ENCODE results near the gene ZNF740.
A peak's percentile ranks its signal among the peaks of the same experiment; 100 is the strongest.
"Not testable (repeated sequence)": the region's sequence is repeated elsewhere in the genome, so short reads cannot be mapped to it uniquely, and the experiment has no call there.

Gene ZNF740, protein sequence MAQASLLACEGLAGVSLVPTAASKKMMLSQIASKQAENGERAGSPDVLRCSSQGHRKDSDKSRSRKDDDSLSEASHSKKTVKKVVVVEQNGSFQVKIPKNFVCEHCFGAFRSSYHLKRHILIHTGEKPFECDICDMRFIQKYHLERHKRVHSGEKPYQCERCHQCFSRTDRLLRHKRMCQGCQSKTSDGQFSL

DNA sequence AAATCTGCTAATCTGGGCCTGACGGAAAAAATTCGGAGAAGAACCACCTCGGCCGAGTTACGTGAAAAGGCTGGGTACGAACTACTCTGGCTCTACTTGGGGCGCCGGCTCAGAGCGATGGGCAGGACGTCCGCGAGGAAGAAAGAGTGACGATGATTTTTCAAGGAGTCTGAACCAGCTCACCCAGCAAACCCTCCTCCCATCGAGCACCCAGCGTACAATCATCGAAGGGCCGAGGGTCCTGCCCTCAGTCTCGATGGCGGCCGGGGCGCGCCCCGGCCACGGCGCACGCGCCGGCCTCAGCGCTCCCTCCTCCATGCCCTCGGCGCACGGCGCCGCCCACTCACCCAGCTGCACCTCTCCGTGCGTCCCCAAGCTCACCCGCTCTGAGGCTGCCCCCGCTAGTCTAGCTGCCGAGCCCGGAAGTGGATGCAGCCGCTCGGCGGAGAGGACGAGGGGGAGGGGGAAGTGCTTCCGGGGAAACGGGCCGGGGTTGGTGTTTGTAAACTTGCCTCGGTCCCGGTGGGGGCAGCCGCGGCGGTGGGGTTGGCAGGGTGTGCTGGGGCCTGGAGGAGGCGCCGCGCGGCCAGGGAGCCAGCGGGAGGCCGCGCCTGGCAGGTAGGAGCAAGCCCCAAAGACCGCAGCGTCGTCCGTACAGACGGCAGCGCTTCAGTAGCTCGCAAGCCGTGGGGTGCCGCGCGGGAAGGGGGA lies at the start of gene ZNF740, which contains the start of gene CSAD:
ZNF740 (plus strand) TSS at position 503 of the 711 bp plus-strand sequence. CDS start 1,262 bp downstream, outside the sequence.
CSAD (minus strand) TSS at position 706 of the 711 bp plus-strand sequence. CDS start 7,455 bp downstream, outside the sequence.
- peak; percentile 97 for DNase-seq (ENCODE audit: low read depth)

DNA sequence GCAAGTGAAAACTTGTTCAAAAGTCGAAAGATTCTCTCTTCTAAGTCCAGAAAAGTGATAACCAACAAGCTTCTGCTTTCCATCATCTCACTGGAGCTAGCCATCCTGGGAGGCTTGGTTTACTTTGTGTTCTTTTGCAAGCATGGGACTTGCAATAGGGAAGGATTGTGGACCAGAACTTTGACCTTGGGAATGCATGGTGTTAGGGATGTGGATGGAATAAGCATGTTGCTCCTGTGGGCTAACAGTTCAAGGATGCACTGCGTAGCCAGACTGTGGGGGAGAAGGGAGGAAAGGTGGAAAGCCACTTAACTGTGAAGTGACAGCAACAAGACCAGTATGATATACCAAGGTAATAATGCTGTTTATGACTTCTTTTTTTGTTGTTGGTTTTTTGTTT lies 48.7 kb upstream of the ZNF740 start:
- no peak for DNase-seq (ENCODE audit: low read depth)

- DNase-seq (ENCODE audit: low read depth): no peak
Measured at GRCh38 chr12:53133722-53134121, 46.8 kb upstream of the ZNF740 start.

DNA sequence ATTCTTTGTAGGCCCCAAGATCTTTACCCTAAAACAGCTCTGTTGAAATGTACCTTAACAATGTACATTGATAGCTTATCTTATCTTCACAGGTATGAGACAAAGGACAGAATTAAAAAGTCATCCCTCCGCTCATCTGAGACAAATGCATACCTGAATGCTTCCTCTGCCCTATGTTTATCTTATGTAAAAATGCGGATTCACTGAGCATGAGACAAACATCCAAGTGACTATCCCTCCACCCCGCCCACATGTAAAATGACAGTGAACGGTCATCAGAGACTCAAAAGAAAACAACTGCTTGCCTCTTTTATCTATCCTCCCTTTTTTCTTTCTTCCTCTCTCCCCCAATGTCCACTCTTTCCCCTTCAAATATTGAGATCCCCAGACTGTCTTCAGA lies 37.2 kb upstream of the ZNF740 start:
- DNase-seq (ENCODE audit: low read depth): no peak

GRCh38 chr12:53145383-53146260 lies 34.9 kb upstream of the ZNF740 start:
- peak; percentile 91 for DNase-seq (ENCODE audit: low read depth)

- no peak for DNase-seq (ENCODE audit: low read depth)
Measured at GRCh38 chr12:53147181-53147580, 33.3 kb upstream of the ZNF740 start.

GRCh38 chr12:53147653-53148052 lies 32.9 kb upstream of the ZNF740 start:
- no peak for DNase-seq (ENCODE audit: low read depth)

GRCh38 chr12:53151039-53151438 lies 29.5 kb upstream of the ZNF740 start:
- DNase-seq (ENCODE audit: low read depth): no peak

DNA sequence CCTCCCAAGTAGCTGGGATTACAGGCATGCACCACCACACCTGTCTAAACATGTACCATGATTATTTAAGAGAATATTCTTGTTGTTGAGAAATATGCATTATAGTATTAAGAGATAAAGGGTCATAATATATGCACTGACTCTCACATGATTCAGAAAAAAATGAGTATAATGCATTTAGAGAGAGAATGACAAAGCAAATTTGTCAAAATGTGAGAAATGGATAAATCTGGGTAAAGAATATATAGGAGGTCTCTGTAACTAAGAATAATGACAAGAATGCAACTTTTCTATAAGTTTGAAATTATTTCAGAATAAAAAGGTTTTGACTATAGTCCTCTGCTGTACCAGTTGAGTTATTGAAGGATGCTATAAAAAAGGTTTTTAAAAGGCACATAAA lies 28.1 kb upstream of the ZNF740 start:
- DNase-seq (ENCODE audit: low read depth): no peak

DNA sequence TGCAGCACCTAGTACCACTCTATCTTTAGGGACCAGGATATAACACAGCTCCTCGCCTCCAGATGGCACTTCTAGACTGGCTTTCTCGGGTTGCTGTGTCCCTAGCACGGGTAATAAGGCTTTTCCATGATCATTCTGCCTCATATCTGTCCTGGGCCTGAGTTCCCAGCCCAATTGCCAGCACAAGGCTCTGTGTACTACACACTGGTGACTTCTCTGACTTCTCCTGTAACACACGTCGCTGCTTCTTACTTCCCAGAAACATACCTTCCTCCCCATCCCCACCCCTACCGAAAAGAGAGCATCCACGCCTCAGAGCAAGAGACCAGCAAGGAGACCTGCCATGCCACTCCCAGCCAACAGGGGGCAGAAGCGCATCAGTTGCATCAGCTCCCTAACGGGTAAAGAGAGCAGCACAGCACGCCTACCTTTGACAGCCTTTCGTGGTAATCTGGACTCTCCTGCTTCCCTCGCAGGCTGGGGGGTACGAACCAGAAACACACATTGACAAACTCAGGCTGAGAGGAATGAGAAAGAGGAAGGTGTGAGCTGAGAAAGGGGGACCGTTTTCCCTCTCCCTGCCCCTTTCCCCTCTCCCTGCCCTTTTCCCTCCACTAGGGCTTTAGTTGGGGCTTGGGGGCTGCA lies 21.2 kb upstream of the ZNF740 start:
- DNase-seq (ENCODE audit: low read depth): peak; percentile 60

GRCh38 chr12:53160000-53160399 lies 20.5 kb upstream of the ZNF740 start:
- DNase-seq (ENCODE audit: low read depth): no peak

GRCh38 chr12:53160673-53161072 lies 19.8 kb upstream of the ZNF740 start:
- DNase-seq (ENCODE audit: low read depth): no peak

GRCh38 chr12:53161119-53161911 lies 19.2 kb upstream of the ZNF740 start:
- DNase-seq (ENCODE audit: low read depth): no peak

GRCh38 chr12:53163008-53163407 lies 17.5 kb upstream of the ZNF740 start:
- not testable (repeated sequence) for DNase-seq (ENCODE audit: low read depth)

DNA sequence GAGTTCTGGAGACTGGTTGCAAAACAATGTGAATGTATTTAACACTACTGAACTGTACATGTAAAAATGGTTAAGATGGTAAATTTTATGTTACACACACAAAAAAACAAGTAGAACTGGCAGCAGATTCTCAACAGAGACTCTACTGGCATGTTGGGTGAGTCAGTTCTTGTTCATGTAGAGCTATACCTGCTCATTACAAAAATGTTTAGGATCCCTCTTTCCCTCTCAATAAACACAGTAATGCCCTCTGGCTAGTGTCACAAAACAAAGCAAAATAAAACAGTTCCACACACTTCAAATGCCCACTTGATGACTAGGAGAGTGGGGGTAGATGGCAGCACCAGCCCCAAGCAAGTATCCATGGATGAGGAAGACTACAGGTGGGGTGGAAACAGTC lies 13.7 kb upstream of the ZNF740 start:
- DNase-seq (ENCODE audit: low read depth): no peak

GRCh38 chr12:53169644-53170043 lies 10.9 kb upstream of the ZNF740 start:
- no peak for DNase-seq (ENCODE audit: low read depth)

DNA sequence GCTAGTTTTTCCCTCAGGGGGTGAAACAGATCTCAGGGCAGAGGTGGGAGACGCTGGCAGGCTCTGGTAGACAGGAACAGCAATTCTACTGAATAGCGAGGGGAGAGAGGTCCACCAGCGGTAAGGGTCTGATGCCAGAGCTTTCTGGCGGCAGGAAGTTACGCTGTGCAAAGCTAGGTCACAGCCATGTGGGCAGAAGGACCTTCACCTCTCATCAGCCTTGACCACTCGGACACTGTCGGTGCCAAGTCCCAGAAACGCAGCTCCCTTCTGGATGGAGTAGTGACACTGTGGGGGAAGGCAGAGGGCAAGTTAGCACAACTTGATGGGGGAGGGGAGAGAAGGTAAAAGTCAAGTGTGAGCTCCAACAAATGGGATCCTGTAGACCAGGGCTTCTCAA lies 10.3 kb upstream of the ZNF740 start:
- DNase-seq (ENCODE audit: low read depth): no peak

GRCh38 chr12:53170876-53171724 lies 9.4 kb upstream of the ZNF740 start:
- DNase-seq (ENCODE audit: low read depth): no peak

DNA sequence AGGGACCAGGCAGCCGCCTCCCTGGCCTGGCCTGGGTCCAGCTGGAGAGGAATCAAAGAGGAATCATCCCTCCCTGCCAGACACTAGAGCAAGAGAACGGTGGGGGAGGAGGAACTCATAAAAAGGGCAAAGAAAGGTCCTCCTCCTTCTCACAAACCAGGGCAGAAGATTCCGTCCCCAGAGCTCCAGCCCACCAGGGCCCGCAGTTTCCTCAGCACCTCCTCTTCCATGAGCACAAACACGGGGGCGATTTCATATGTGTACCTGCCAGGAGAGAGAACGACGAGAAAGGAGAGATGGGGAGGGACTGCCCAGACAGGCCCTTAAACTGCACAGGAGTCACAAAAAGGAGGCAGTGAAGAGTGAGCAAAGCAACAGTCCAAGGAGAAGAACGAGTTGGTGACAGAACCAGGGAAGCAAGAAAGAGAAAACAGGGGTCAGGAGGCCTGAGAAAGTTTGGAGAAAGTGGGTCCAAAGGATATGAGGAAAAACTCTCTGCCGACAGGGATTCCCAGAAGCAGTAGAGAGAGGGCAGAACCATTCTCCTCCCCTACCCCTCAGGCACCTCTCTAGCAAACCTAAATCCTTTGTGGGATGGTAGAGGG lies 8.7 kb upstream of the ZNF740 start:
- no peak for DNase-seq (ENCODE audit: low read depth)

DNA sequence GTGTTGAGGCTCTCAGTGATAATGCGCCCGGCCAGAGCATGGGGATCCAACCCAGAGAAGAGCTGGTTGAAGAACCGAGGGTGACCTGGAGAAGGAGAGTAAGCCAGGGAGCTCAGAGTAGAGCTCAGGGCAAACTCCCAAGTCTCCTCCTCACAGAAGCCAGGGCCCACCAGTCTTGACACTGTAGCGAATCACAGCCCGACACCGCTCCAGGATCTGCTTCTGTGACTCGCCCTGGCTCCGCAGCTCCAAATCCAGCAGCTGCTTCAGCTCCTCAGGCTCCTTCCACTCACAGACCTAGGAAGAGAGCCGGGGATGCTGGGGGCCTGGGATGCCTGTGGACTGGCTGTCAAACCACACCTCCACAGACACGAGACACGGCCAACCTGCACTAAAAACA lies 8.2 kb upstream of the ZNF740 start:
- DNase-seq (ENCODE audit: low read depth): no peak

Measured in fibroblast of gingiva (primary cell).